ENCODE results near the gene PCID2. TPM values are rescaled to one million over a fixed set of nuclear protein-coding genes. Genes with fewer than 3 reads are reported as not detected.

The PCID2 gene
- total and polyA plus RNA-seq, 11 donors: 30.0 to 60.2 (median 45.2) TPM

DNA sequence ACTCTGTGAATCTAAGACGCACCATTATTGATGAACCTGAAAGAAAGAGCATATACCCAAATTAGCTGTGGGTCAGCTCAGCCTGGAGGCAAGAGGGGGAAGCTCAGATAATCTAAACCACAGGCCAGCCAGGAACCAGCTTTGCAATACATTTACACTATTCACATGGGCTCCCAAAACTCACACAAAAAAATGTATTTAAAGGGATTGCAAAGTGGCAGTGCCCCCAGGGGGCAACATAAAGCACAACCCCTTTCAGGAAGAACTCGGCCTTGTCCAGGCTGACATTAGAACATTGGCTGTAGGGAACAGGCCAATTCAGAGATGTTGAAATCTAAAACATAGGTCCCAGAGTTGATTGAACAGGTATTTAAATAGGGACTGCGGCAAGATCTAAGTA, 53.3 kb downstream of the PCID2 start:
- peaks cover 3 to 24% (median 14%) of the 10 kb centered on the region in 12 donors for H3K4me1 ChIP-seq
- no peak overlapping the region for H3K4me3 ChIP-seq
- H3K27me3 ChIP-seq: peaks cover 0 to 12% (median 0%) of the 10 kb centered on the region in 9 donors
- DNase-seq (no peak), ATAC-seq (no peak)
- H3K9me3 ChIP-seq: no peaks in the 10 kb centered on the region
- TF ChIP-seq, protein P1, sequence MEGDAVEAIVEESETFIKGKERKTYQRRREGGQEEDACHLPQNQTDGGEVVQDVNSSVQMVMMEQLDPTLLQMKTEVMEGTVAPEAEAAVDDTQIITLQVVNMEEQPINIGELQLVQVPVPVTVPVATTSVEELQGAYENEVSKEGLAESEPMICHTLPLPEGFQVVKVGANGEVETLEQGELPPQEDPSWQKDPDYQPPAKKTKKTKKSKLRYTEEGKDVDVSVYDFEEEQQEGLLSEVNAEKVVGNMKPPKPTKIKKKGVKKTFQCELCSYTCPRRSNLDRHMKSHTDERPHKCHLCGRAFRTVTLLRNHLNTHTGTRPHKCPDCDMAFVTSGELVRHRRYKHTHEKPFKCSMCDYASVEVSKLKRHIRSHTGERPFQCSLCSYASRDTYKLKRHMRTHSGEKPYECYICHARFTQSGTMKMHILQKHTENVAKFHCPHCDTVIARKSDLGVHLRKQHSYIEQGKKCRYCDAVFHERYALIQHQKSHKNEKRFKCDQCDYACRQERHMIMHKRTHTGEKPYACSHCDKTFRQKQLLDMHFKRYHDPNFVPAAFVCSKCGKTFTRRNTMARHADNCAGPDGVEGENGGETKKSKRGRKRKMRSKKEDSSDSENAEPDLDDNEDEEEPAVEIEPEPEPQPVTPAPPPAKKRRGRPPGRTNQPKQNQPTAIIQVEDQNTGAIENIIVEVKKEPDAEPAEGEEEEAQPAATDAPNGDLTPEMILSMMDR (IDR thresholded peaks at IDR 0.05): no peak
- no peak for TF ChIP-seq POLR2A (IDR thresholded peaks at IDR 0.05)
- WGBS, 4 donors: 85 to 92% (median 87%) methylated on average over 3 of the region's 3 CpGs
- no peaks in the 10 kb centered on the region for H3K36me3 ChIP-seq
- intact Hi-C loops (cut with DNase I): loop anchor here in 4 of 10 donors (2.0 to 10.0 kb wide), 4 partner anchors 47 to 52 kb away; partner anchors contain the start of genes CUL4A (in 2 of the 4) and PCID2 (in 2 of the 4)
- H3K27ac ChIP-seq: no peak overlapping the region

GRCh38 chr13:113153810-113154748, 54.4 kb downstream of the PCID2 start:
- Histone ChIP-seq H3K27ac (peak overlapping the region; percentile 58 to 95 (median 88)), H3K4me1 (peaks cover 3 to 24% (median 14%) of the 10 kb centered on the region in 12 donors), H3K4me3 (peak overlapping the region; percentile 31 to 68 (median 53)), H3K36me3 (no peaks in the 10 kb centered on the region), H3K27me3 (peaks cover 0 to 7% (median 0%) of the 10 kb centered on the region in 9 donors), H3K9me3 (no peaks in the 10 kb centered on the region)
- ATAC-seq: peak; percentile 71 to 89 (median 80)
- DNase-seq: peak; percentile 83 to 91 (median 85)
- intact Hi-C loops (cut with DNase I): loop anchor here in 3 of 10 donors (2.0 to 10.0 kb wide), 3 partner anchors 51 to 53 kb away; partner anchors contain the start of genes CUL4A (in 2 of the 3) and PCID2 (in 2 of the 3)
- 7 to 10% (median 8%) methylated on average over 18 to 41 of the region's 76 CpGs for WGBS, 4 donors
- peak in 1 of 2 donors; percentile 40 for TF ChIP-seq POLR2A (IDR thresholded peaks at IDR 0.05)
- TF ChIP-seq, protein P1 (IDR thresholded peaks at IDR 0.05): peak in 1 of 12 donors; percentile 14

- peak; percentile 45 to 63 (median 62) for ATAC-seq
- 9 to 22% (median 11%) methylated on average over 32 to 60 of the region's 60 CpGs for WGBS, 4 donors
Observed at GRCh38 chr13:113152984-113153809, 55.3 kb downstream of the PCID2 start.

More at GRCh38 chr13:113152984-113153809, 55.3 kb downstream of the PCID2 start:
- H3K36me3 ChIP-seq: no peaks in the 10 kb centered on the region
- peak overlapping the region; percentile 58 to 95 (median 88) for H3K27ac ChIP-seq
- no peaks in the 10 kb centered on the region for H3K9me3 ChIP-seq
- intact Hi-C loops (cut with DNase I): loop anchor here in 2 of 10 donors (5.0 to 10.0 kb wide), 2 partner anchors 52 to 54 kb away; partner anchors contain the start of genes CUL4A (in 2 of the 2) and PCID2 (in 2 of the 2)
- peaks cover 0 to 7% (median 0%) of the 10 kb centered on the region in 9 donors for H3K27me3 ChIP-seq
- TF ChIP-seq, protein P1 (IDR thresholded peaks at IDR 0.05): no peak
- no peak for TF ChIP-seq POLR2A (IDR thresholded peaks at IDR 0.05)
- H3K4me1 ChIP-seq: peaks cover 3 to 24% (median 14%) of the 10 kb centered on the region in 12 donors
- H3K4me3 ChIP-seq: peak overlapping the region; percentile 31 to 68 (median 53)
- peak; percentile 50 to 78 (median 71) for DNase-seq

Measured in heart left ventricle (tissue), 16 donors.